ENCODE measurements around the gene PTGFRN. TPM values are rescaled to one million over a fixed set of nuclear protein-coding genes. Genes with fewer than 3 reads are reported as not detected.

Gene PTGFRN
- total RNA-seq, 1 experiment from 2014 or later = 60.6 TPM

- DNase-seq (ENCODE audit: low read depth, low spot score) = no peak
- no peak for ATAC-seq
- peaks cover 2 to 4% of the 10 kb centered on the region in 2 experiments; a peak in 2 of 4 replicates for H3K36me3 ChIP-seq (ENCODE audit: control insufficient read depth in 1 of 2, insufficient read depth in 2 of 2, low read length in 2 of 2)
- intact Hi-C loops (cut with micrococcal nuclease) = no loop called here
- no peaks in the 10 kb centered on the region for H3K9me3 ChIP-seq (ENCODE audit: control insufficient read depth in 1 of 2, insufficient read depth in 1 of 2, low read depth in 1 of 2, low read length in 2 of 2)
- CTCF ChIA-PET = no interaction called here
- RAD21 ChIA-PET (ENCODE audit: low non-redundant PET in 1 of 2, low total read pairs in 2 of 2, uncharacterized antibody in 2 of 2, unreplicated experiment in 2 of 2) = no interaction called here
- no peak overlapping the region for H3K27ac ChIP-seq (ENCODE audit: low read depth, low read length)
- POLR2A ChIA-PET = no interaction called here
- H2AFZ ChIP-seq (ENCODE audit: low read depth, low read length, poor library complexity, severe bottlenecking) = no peak overlapping the region
- H3K4me1 ChIP-seq (ENCODE audit: control insufficient read depth in 1 of 2, insufficient read depth in 2 of 2, low read length in 2 of 2) = no peaks in the 10 kb centered on the region
- no TSS peak for BruUV-seq (replicated peaks)
- H3K79me2 ChIP-seq (ENCODE audit: insufficient read depth, low read length) = no peaks in the 10 kb centered on the region
- no peaks in the 10 kb centered on the region for H3K9me2 ChIP-seq (ENCODE audit: insufficient read depth)
- H3K4me3 ChIP-seq (replicated peaks in 1 of 2; ENCODE audit: low read depth in 1 of 2, low read length in 2 of 2) = no peak overlapping the region
- no peaks in the 10 kb centered on the region for H3K27me3 ChIP-seq (ENCODE audit: insufficient read depth, low read length)
- H3K4me2 ChIP-seq (ENCODE audit: low read length) = no peak overlapping the region
- no peaks in the 10 kb centered on the region for H4K20me1 ChIP-seq (ENCODE audit: insufficient read depth)
- no peak overlapping the region for H3K9ac ChIP-seq (ENCODE audit: low read length)
- TF ChIP-seq CTCF (IDR thresholded peaks at IDR 0.05 in 2 of 3, conservative IDR thresholded peaks at IDR 0.05 in 1 of 3; ENCODE audit: borderline replicate concordance in 1 of 3, insufficient read depth in 1 of 3, low read depth in 2 of 3, low read length in 2 of 3) = no peak
- TF ChIP-seq REST (IDR thresholded peaks at IDR 0.05; ENCODE audit: low read depth) = no peak
- TF ChIP-seq EZH2 (IDR thresholded peaks at IDR 0.05) = no peak
- TF ChIP-seq ATF3 (IDR thresholded peaks at IDR 0.05) = no peak
- TF ChIP-seq SIN3A (IDR thresholded peaks at IDR 0.05; ENCODE audit: low read depth) = no peak
- no peak for TF ChIP-seq SRF (IDR thresholded peaks at IDR 0.05; ENCODE audit: low read depth)
- TF ChIP-seq MAX (IDR thresholded peaks at IDR 0.05) = no peak
- no peak for TF ChIP-seq CBX3 (IDR thresholded peaks at IDR 0.05; ENCODE audit: low read depth)
- TF ChIP-seq ELF1 (IDR thresholded peaks at IDR 0.05; ENCODE audit: borderline replicate concordance, low read depth) = no peak
- TF ChIP-seq RAD21 (IDR thresholded peaks at IDR 0.05; ENCODE audit: low read depth) = no peak
Observed at GRCh38 chr1:116940814-116941599, 31.3 kb downstream of the PTGFRN start.

Data from HCT116 (cell line).